GM18868 (cell line): ENCODE measurements around the gene OR2T4.

Source experiments
- ATAC-seq: cut with Tn5 transposase; IDR thresholded peaks from one replicate; pipeline ENCODE4 v1.9.1; 2021; ENCODE audit warnings: mild to moderate bottlenecking, moderate library complexity; ENCODE audit not compliant: unreplicated experiment

Gene OR2T4

DNA sequence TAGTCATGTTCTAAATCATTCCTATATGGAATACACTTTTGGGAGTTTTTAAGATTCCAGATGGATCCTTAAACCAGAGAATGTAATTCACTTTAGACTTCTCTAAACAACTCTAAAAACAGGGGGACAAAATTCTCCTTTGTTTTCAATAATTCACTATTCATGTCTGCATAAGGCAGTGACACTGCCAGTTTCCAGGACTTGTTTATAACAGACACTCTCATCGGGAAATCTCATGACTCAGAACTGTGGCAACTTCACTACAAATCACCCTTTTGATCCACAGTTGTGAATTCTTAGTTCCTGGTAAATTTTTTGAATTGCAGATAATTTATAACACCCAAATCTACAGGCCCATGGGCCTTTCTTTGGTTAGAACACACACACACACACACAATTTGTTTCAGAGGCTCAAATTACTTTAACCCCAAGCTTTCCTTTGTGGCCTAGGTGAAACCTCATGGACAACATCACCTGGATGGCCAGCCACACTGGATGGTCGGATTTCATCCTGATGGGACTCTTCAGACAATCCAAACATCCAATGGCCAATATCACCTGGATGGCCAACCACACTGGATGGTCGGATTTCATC, at the start of gene OR2T4:
Gene OR2T4 (plus strand): TSS at position 545 of the 595 bp plus-strand sequence. CDS start 0 bp downstream, at position 545.
- ATAC-seq, result no peak

DNA sequence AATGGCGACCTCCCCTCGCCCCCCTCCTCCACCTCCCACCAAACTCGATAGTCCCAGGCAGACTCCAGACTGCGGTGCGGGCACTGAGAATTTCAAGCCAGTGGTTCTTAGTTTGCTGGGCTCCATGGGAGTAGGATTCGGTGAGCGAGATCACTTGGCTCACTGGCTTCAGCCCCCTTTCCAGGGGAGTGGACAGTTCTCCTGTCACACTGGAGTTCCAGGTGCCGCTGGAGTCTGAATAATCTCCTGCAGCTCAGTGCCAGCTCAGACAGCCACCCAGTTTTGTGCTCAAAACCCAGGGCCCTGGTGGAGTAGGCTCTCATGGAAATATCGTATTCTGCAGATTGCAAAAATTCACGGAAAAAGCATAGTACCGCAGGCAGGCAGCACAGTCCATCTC, 44.7 kb upstream of the OR2T4 start:
- no peak for ATAC-seq

GRCh38 chr1:248324468-248324867, 37.0 kb upstream of the OR2T4 start, which contains the start of gene OR2M7:
Gene OR2M7, minus strand, starts transcription at chr1:248324568. Its CDS starts 0 bp downstream, at chr1:248324568.
- ATAC-seq, result no peak

DNA sequence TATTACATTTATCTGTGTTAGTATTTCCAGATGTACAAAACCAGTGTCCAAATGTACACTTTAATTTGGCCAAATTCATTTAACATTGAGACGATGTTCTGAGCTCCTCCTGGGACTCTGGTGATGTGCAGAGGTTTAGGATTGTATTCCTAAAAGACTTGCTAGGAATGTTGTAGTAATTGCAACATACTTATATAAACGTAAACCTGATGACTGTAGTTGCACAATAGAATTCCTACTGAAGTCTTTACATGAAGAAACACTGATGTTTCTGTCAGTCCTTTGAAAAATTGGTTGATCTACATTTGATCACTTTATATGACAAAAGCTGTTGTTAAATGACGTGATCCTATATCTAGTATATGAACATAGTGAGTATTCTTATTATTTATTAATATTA, 18.0 kb upstream of the OR2T4 start:
- ATAC-seq, result no peak

- no peak for ATAC-seq
Observed at GRCh38 chr1:248348475-248348874, 13.0 kb upstream of the OR2T4 start, which contains the start of gene OR14C36. Gene OR14C36, plus strand, starts transcription at chr1:248348775. Its CDS starts 0 bp downstream, at chr1:248348775.

DNA sequence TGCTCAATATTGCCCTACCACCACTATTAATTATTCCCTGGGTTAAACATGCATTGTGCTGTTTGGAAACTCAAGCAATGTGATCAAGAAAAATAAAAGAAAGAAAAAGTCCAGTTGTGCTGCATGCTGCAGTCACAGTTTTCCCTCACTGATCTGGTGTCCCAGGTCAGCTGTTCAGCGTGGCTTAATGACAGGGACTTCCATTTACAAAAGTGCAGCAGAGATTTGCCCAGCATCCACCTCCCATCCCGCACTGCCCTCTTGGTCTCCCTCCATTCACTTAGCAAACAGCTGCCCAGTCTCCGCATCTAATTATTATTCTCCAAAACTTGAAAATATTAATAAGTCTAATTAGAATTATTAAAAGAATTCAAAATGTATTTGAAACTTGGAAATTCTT, 2.0 kb upstream of the OR2T4 start:
- ATAC-seq, result no peak

DNA sequence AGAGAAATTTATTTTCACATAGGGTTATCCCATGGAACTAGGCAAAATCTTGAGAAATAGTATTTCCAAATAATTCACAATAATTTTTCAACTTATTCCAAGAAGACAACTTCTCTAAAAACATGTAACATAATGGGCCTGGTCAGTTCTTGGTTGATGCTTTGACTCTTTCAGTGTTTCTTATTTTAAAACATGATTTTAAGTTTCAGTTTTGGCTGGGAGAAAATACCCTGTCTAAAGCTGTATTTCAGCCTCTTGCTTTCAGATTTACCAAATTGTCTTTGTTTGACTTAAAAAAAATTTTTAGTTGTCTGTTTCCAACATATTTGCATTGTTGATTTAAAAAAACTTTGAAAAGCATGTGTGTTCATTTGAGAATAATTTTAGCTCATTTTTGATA, 5.1 kb downstream of the OR2T4 start:
- ATAC-seq, result no peak

- ATAC-seq, result peak; percentile 73
Observed at GRCh38 chr1:248372394-248372793, 10.9 kb downstream of the OR2T4 start.

- ATAC-seq, result no peak
Observed at GRCh38 chr1:248373761-248374160, 12.3 kb downstream of the OR2T4 start.

DNA sequence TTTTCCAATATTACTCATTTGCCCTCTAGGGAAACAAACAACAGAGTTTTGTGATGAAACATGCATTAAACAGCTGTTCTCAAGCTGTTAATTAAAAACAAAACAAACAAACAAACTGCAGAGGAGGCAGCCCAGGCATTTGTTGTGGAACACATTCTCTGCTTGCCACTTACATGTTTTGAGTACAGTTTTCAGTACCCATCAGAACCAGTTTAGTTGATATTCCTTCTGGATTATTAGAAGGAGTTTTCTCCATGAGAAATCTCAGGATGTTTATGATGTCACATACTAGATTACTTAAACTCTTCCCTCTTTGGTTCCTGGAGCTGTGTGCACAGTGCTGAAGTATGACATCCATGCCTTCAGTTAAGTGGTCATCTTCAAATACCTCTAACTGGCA, 14.0 kb downstream of the OR2T4 start, which contains the start of gene OR2T6:
Gene OR2T6 (plus strand): TSS at position 301 of the 400 bp plus-strand sequence. CDS start 11,863 bp downstream, outside the sequence.
- no peak for ATAC-seq

- ATAC-seq, result no peak
Observed at GRCh38 chr1:248376916-248377315, 15.5 kb downstream of the OR2T4 start.

DNA sequence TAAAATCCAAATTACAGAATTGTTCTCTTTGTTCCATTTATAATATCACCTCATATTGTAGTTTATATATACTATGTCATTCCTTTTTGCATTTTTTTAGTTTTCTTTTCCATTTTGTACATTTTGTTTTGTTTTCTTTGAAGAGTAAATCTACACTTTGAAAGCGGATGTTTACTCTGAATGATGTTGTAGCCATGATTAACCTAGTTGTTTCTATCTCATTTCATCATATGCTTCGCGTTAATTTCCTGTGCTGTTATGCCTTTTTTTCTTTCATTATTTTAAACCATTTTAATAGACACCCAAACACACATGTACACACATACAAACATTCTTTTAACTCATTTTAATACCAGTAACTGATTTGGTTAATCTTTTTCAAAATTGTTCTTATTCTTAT, 19.4 kb downstream of the OR2T4 start:
- ATAC-seq, result no peak

- ATAC-seq, result no peak
Observed at GRCh38 chr1:248388426-248388825, 27.0 kb downstream of the OR2T4 start.

- ATAC-seq, result no peak
Observed at GRCh38 chr1:248393050-248393449, 31.6 kb downstream of the OR2T4 start.

DNA sequence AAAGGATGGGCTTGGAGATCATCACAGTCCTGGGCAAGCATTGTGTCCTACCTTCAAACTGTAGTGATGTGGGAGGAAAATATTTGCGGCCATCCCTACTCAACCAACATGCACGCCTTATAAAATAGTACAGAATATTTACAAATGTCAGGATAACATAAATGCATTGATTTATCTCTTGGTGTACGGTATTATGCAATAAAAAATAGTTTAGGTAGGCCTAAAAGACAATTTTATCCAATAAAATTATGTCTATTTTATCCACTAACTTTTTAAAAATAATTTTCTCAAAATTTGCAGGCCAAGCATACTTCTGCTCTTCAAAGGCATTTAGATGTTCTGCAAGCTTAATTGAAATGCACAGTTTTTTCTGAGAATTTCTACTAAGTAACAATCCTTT, 41.3 kb downstream of the OR2T4 start, which contains the start of gene OR2T1:
Gene OR2T1 (plus strand): TSS at position 301 of the 400 bp plus-strand sequence. CDS start 3,100 bp downstream, outside the sequence.
- ATAC-seq, result no peak

DNA sequence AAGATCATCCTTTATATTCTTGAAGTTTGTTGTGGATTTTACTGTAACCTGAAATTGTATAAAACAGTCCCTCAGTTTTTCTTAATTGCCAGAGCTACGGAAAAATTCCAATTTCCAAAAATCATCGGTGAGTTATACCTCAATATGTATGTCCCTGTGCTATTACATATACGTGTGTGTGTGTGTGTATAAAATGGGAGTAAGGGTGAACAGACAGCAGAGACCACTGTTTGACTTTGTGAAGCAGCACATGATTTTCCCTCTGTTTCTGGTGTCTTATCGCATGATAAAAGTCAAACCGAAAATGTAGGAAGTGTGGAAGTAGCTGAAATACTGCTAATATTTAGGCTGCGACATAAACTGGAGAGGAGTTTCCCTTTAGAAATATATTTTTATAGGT, 42.6 kb downstream of the OR2T4 start:
- ATAC-seq, result no peak

GRCh38 chr1:248406721-248407692, 45.5 kb downstream of the OR2T4 start:
- peak; percentile 65 for ATAC-seq
